NCI-H146 treated with DMSO at 0.1 percent for 48 hours (cell line): ENCODE measurements around the gene MAD1L1.
A peak's percentile ranks its signal among the peaks of the same experiment; 100 is the strongest.

ENCODE experiments used
- DNase-seq: peaks from one replicate; lab custom pipeline; 2025; ENCODE audit not compliant: unreplicated experiment; lab: John Stamatoyannopoulos, UW

MAD1L1 gene

DNA sequence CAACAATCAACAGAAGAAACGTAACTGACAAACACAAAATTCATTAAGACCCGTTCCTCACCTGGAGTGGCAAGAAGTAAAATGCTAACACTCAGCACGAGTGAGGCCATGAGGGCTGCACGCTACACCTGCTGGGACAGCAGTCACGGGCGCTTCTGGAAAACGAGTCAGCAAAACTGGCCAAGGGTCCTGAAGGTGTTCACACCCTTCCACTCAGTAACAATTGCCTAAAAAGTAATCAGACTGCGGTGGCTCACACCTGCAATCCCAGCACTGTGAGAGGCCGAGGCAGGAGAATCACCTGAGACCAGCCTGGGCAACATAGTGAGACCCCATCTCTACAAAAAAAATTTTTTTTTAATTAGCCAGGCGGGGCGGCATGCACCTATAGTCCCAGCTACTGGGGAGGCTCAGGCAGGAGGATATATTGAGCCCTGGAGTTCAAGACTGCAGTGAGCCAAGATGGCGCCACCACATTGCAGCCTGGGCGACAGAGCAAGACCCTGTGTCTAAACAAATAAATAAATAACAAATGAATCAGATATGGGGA is 199.1 kb downstream of the MAD1L1 start:
- DNase-seq: no peak

DNA sequence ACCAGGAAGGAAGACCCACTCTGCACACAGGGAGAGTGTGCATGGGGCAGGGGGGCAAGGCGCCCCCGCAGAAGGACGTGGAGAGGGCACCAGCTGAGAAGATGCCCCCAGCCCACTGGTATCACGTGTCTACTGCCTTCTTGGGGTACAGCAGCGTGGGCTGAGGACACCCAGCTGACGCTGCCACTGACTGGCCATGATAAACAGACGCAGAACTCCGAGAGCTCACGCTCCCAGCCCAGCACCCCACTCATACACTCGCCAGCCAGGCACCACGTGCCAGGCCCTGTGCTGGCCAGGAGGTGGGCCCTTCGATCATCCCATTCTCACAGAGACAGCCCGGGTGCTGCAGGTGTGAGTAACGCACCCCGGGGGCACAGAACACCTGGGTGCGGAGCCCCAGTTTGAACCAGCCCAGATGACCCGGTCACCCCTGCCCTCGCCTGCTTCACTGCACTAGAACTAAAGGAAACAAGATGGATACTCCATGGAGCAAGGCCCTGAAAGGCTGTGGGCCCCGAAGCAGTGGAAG is 199.8 kb downstream of the MAD1L1 start:
- DNase-seq: no peak

DNA sequence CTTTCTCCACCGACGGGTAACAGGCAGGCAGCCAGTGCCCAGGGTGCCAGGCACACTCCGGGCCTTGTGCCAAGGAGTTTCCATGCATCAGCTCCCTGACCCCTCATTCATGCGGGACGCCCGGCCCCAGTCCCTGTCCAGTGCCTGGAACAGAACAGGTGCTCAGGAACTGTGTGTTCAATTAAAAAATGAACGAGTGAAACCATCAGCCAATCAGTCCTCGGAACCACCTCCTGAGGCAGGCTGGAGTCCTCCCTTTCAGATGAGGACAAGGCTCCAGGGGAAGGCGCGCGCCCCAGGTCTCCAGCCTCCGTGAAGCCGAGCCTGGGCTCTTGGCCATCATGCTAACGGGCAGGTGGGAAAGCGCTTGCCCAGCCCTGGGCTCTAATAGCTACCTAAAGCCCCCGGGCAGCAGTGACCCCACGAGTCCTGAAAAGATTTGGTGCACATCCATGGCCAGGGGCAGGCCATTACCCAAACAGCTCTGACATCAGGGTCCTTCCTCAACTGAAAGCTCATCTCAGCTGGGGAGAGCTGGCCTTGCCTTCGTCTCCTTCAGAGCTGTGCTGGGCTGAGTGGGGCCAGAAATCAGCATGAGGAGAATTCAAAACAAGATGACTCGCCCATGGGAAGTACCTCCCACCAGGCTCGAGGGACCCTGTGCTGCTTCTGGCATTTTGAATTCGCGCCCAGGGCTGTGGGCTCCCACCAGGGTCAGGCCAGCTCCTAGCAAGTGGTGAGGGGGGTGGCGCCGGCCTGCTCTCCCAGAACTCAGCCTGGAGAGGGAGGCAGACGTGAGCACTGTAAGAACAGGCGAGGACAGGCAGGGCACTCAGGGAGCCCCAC is 200.5 kb downstream of the MAD1L1 start:
- DNase-seq: no peak

DNA sequence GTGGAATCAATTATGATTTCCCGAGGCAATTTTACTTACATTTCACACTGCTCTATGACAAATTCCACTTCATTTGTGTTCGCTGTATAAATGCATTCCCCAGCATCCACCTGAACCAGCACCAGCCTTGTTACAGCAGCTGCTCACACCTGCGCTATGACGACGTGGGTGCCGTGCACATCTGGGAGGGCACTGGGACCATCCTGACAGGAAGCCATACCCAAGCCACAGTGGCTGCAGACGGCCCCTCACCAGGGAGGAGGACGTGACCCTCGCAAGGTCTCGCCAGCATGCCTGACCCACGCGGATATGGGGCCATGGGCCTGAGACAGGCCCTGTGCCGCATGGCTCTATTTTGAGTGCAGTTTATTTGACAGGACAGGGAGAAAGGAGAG is 201.3 kb downstream of the MAD1L1 start:
- DNase-seq: no peak

DNA sequence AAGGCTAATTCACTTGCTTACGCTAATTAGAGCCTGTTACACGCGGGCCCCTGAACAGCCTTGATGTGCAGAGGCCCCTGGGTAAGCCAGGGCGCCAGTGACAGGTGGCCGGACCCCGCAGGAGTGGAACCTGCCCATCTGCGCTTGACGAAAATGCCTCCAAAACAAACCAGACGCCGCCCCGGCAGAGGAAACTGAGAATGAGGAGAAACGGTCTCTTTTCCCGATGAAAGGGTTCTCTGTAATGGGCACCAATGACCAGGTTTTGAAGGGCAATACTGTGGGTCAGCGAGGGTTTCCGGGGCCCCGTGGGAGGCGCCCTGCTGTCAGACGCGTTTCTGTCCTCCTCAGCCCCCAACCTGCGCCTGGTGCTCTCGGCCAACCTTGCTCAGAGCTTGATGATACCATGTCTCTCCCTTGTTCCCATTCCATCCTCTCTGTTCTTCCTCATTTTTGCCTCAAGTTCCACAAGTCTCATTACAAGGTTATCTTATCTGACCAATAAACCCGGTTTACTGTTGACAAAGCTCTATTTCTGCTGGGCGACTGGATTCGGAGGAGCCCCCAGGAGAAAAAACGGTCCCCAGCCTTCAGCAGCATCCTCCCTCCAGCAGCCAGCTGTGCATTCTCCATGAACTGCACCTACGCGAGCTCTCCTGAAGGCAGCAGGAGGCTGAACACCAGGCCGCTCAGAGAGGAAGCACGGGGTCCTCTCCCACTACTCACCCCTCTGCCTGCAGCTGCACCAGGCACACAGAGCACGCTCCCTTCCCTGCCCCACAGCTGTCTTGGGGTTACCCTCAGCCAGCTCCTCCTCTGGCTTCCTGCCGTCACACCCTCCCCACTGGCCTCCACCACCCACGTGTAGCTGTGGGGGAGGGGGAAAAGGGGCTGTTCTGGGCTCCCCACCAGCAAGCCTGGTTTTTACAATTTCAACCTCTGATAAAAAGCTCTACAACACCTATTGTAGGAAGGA is 202.0 kb downstream of the MAD1L1 start:
- no peak for DNase-seq

DNA sequence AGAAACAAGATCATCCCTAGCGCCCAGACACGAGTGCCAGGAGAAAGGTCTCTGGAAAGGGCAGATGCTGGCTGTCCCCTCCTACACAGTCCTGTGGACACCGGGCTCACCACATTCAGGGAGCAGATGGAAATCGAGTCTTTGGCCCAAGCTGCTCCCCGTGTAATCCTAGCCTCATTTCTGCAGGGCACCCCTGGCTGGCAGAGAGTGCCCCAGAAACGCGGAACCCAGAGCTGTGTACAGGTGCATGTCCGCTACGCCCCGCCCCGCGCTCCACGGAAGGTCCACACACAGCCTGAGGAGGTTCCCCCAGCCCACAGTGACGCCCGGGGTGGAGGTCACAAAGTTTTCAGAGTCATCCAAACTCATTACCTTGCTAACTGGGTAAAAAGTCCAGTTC is 202.8 kb downstream of the MAD1L1 start:
- no peak for DNase-seq

DNA sequence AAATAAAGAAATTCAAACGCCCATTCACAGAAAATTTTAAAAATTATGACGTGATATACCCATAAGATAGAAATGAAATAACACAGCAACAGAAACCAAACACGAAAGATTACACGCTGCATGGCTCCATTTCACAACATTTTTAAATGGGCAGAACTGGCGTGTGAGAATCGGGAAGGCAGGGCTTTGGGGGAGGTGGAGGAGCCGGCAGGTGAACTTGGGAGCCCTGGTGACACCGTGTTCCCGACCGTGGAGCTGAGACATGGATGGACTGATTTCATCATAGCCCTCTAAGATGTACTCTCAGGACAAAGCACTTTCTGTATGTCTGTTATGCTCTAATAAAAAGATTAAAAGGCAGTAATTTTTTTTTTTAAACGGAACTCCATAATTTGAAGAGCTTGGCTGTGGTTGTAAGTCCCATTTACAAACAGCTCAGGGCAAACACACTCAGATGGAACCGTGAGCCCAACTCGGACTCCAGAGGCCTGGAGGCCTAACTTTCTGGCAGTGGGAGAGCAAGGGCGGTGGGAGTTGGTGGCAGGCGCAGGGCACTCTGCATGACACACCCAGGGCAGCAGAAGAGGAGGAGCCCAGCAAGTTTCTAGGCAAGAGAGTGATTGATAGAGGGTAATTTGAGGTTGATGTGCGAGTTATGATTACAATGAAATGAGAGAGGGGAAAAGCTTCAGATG is 203.4 kb downstream of the MAD1L1 start:
- no peak for DNase-seq

DNA sequence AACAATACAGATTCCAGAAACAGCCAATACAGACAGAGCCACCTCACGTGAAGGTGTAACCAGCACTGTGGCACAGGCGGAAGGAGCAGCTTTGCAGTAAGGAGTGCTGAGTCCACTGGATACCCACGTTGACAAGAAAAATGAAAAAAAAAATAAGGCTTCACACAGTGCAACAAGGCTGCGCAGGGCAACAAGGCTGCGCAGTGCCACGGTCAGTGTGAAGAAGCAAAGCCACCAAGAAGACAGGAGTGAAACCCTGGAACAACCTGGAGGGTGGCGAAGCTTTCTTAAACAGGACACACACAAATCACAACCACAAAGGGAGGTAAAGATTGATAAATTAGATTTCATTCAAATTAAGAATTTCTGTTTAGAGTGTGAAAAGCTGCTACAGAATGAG is 204.0 kb downstream of the MAD1L1 start:
- DNase-seq: no peak

DNA sequence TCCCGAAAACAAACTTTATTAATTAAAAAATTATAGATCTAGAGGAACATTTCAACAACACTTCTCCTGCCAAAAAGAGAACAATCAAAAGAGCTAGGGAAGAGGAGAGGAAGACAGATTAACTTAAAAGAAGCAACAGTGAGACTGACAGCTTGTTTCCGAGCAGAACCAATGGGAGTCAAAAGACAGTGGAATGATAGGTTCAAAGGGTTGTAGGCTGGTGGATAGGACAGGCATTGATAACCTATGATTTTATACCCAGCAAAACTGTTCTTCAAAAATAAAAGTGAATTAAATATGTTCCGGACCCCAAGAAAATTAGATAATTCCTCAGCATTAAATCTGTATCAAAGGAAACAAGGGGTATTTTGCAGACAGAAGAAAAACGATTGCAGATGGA is 207.6 kb downstream of the MAD1L1 start:
- DNase-seq: no peak

DNA sequence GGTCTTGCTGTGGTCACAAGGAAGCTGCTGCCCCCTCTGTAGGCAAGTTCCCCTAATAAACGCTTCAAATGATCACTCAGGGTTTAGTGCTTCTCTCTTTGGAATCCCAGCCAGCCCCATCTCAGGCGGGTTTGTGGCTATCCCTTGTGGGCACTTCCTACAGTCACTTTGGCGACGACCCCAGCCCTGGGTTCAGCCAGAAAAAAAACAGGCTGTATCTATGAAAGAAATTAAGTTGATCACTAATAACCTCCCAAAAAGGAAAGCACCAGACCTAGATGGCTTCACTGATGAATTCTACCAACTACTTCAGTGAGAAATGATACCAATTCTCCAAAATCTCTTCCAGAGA is 208.2 kb downstream of the MAD1L1 start:
- DNase-seq: no peak

DNA sequence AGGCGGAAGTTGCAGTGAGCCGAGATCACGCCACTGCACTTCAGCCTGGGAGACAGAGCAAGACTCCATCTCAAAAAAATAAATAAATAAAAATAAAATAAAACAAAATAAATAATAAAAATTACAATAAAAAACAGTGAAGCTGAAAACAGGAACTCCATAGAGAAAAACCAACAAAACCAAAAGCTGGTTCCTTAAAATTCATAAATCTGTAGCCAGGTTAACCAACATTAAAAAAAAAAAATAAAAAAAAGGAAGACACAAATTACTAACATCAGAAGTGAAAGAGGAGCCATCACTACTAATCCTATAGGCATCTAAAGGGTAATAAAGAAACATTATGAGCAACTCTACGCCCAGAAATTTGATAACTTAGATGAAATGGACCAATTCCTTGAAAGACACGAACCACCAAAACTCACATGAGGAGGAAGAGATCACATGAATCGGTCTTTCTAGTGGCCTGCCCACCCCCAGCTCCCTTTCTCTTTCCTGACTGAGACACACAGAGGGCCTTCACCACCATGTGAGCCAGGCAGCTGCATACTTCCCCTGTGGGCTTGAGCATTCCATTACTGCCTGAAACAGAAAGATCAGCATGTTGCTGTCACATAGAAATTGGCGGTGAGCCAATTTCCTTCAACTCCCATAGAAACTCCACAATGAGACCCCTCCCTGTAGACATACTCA is 208.7 kb downstream of the MAD1L1 start:
- no peak for DNase-seq

DNA sequence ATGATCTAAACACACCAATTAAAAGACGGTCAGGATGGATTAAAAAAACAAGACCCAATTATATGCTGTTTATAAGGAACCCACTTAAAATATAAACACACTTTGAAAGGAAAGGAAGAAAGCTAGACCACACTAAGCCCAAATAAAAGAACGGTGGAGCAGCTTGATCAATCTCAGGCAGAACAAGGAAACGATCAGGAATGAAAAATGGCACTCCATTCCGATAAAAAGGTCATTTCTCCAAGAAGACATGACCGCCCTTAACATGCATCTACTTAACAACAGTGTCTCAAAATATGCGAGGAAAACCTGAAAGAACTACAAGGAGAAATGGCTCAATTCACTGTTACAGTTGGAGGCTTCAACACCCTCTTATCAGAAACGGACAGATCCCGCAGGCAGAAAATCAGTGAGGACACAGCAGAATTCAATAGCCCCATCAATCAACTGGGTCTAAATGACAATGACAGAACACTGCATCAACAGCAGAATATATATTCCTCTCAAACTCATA is 210.0 kb downstream of the MAD1L1 start:
- no peak for DNase-seq

DNA sequence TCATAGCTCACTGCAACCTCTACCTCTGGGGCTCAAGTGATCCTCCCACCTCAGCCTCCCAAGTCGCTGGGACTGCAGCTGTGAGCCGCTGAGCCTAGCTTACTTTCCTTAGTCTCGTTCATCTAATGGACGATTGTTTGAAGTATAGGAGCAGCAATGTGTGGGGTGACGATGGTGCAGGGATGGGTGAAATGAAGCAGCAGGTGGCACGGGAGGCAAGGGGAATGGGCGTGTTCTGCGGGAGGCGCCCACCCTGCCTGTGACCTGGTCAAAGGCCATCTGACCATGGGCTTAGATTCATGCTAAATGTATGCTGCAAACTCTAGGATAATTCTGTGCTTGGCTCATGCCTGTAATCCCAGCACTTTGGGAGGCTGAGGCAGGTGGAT is 210.7 kb downstream of the MAD1L1 start:
- DNase-seq: no peak

DNA sequence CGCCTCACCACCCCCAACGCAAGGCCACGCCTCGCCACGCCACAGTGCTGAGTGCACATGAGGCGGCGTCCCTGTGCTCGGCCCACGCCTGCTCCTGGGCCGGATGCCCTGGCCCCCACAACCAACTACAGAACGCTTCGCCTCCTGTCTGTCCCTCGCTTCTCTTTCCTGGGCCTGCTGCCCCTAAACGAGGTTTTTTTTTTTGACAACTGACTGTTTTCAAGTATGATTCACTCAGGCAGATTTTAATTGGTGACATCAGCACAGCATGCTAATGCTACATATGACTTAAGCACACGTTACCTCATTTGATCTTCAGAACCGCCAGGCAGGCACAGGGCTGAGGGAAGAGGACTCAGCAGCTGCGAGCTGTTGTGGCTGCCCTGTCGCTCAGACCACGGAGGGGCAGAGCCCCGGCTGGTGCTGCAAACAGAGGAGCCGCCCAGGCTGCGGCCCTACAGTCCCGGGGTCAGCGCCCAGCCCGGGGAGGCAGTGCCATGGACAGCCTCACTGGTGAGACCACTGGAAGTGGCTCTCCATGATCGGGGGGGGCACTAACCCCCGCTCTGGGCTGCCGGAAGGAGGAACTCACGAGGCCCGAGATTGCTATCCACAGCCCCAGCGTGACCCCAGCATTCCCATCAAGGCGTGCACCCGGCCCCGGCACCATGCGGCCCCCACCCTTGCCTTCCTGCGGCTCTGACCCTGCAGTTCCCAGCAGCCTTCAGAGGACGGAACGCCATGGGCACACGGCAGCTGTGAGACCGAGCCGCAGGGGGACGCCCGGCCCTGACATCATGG is 212.8 kb downstream of the MAD1L1 start:
- no peak for DNase-seq

DNA sequence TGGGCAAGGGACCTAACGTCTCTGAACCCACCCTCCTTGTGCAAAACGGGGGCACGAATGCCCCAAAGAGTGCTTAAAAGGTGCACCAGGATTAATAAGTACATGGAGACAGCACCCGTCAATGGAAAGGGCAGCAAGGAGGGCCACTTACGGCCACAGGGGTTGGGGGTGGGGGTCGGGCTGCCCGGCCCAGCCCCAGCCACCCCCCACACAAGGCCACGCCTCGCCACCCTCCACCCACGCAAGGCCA is 213.4 kb downstream of the MAD1L1 start:
- DNase-seq: no peak

DNA sequence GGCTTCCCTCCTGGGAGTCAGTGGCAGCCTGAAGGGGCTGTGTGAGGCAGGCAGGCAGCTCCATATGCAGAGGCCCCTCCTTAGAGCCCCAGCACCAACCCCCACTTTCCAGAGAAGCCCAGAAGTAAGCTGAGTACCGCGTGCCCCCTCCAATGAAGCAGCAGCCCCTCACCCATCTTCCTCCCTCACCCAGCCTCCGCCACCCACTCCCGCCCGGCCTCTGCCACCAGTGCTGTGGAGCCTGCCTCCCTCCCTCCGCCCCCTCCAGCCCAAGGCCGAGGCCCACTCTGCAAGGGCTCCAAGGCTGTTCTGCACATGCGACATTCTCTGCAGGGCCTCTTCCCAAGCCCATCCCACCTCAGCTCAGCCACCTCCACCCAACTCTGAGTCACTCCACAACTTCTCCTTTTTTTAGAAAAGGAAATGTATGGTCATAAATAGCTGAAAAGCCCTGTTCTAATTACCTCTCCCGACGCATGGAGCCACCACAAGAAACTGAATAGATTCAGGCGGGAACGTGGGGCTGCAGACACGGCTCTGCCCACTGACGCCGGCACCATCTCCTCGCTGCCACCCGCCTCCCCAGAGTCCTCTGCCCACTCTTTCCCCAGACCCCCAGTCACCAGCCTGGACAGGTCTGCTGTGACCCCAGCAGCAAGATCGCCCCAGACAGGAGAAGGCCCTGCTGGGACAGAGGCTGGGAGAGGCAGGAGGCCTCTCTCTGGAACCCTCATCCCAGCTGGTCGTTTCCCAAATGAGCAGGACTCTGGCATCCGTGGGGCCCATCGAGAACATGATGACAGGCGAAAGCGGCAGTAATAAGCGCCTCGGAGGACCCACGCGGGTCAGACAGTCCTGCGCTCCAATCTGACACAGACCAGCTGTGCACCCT is 213.9 kb downstream of the MAD1L1 start:
- no peak for DNase-seq

DNA sequence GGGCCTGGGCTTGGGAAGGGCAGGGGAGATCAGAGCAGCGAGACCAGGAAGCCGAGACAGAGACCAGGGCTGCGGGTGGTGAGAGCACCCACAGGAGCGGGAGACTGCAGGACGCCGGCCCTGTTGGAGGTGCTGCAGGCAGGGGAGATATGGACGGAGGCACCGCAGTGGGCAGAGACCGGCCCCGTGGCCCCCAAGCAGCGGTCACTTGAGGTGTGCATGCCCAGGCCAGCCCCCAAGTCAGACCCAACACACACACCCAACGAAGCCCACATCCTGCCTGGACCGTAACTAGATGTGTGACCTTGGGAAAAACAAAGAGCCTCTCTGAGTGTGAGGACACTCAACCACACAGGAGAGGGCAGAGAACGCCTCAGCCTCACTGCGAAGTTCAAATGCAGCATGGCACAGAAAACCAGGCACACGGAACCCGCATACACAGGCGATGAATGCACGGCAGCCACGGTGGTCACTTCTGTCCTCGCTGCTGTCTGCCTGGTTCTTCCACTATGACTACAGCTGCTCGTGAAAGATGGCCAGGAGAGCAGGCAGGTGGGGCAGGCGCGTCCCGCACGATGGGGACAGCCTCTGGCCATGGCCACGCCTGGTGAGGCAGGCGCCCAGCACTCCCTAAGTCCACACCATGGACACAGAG is 214.7 kb downstream of the MAD1L1 start:
- no peak for DNase-seq

DNA sequence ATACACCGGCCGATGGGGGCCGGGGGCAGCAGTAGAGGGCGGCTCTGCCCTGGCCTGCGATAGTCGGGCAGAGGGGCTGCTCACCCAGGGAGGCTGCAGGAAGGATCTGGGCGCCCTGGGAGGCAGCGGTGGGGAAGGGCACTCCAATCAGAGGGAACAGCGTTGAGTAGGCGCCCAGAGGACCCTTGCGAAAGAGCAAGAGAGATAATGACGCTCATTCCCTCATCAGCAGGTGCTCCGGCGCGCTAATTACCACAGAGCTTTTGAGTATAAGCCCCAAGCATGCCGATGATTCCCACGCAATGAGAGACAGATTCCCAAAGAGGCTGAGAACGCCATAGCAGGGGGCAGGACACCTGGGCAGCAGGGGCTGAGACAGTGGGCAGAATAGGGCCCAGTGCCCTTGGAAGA is 215.3 kb downstream of the MAD1L1 start:
- peak; percentile 16 for DNase-seq
